Heart left ventricle (tissue), 16 donors: ENCODE measurements around the gene MADCAM1. TPM values are rescaled to one million over a fixed set of nuclear protein-coding genes. Genes with fewer than 3 reads are reported as not detected.

ENCODE experiments used
- ATAC-seq, 4 donors: fragments of 200-7000 bp; cut with Tn5 transposase; one replicate each; pipeline ENCODE4 v1.9.1; 2020 to 2022; ENCODE audit warnings: moderate library complexity in 4 of 4, mild to moderate bottlenecking in 3 of 4, moderate number of reproducible peaks in 1 of 4
- DNase-seq, 5 donors: peaks; one replicate each; pipeline ENCODE4 v3.0.0-alpha.2; 2020
- H3K27ac ChIP-seq, 12 donors: fragments of 200-600 bp; sonication (generic) in 4 of 12; one replicate each; pipeline versions ENCODE4 v1.5.0 to v1.8.0; 2016 to 2022; ENCODE audit warnings: mild to moderate bottlenecking in 2 of 12
- H3K27me3 ChIP-seq, 9 donors: fragments of 200-600 bp; sonication (generic) in 2 of 9; one replicate each; pipeline versions ENCODE4 v1.5.1 to v1.8.0; 2016 to 2022; ENCODE audit warnings: mild to moderate bottlenecking in 3 of 9
- H3K36me3 ChIP-seq, 9 donors: fragments of 200-600 bp; sonication (generic) in 2 of 9; one replicate each; pipeline versions ENCODE4 v1.5.0 to v1.8.0; 2018 to 2022; ENCODE audit warnings: mild to moderate bottlenecking in 2 of 9
- H3K4me1 ChIP-seq, 12 donors: fragments of 200-600 bp; sonication (generic) in 4 of 12; one replicate each; pipeline versions ENCODE4 v1.5.0 to v1.8.0; 2016 to 2022; ENCODE audit warnings: mild to moderate bottlenecking in 3 of 12
- H3K4me3 ChIP-seq, 12 donors: fragments of 200-600 bp; sonication (generic) in 4 of 12; one replicate each; pipeline versions ENCODE4 v1.5.0 to v1.8.0; 2017 to 2022; ENCODE audit warnings: mild to moderate bottlenecking in 9 of 12, moderate library complexity in 4 of 12
- H3K9me3 ChIP-seq, 12 donors: fragments of 200-600 bp; sonication (generic) in 4 of 12; one replicate each; pipeline versions ENCODE4 v1.5.0 to v1.8.0; 2016 to 2022; ENCODE audit warnings: mild to moderate bottlenecking in 1 of 12
- POLR2A ChIP-seq, 2 donors: fragments of 450-650 bp; IDR thresholded peaks; one replicate each; pipeline ENCODE4 v1.6.1; 2017; ENCODE audit warnings: antibody characterized with exemption in 2 of 2, mild to moderate bottlenecking in 2 of 2, moderate library complexity in 2 of 2
- WGBS, 4 donors: extraction: QIAGEN DNeasy Blood & Tissue Kit in 2 of 4; methylation state at CpG; one replicate each; pipeline versions ENCODE4 v1.1.5 to v1.1.7; 2013 to 2018; 5-methylcytosine and 5-hydroxymethylcytosine counted together
- intact Hi-C, 10 donors: fragments of 100-400 bp; cut with DNase I; formaldehyde crosslinking; loops; one replicate each; pipeline versions ENCODE4 v1.11.1 to v1.14.2; 2022
- polyA plus RNA-seq, 2 donors: library from polyadenylated mRNA; stranded (reverse); fragments of 200-250 nt; gene quantifications; one replicate each; pipeline ENCODE4 v1.2.3, GENCODE V29; 2013
- total RNA-seq, 9 donors: library from RNA; depleted of rRNA in 2 of 9; stranded (reverse); fragments of >200 nt in 2 of 9; fragmentation: NEBNext Ultra II Directional in 3 of 9; extraction: Animal tissue kit (Norgen Biotek cat#: 25700) in 3 of 9; gene quantifications; one replicate each; pipeline versions ENCODE4 v1.1.0 to v1.2.4, GENCODE V29; 2016 to 2023
- TF ChIP-seq, protein P1 (sequence below), 12 donors: fragments of 200-600 bp; sonication (generic) in 4 of 12; IDR thresholded peaks; one replicate each; pipeline versions ENCODE4 v1.5.0 to v1.8.0; 2018 to 2022; ENCODE audit warnings: antibody characterized with exemption in 12 of 12, mild to moderate bottlenecking in 5 of 12
- donor health status: ischemic (EF 13 %, LVEDD 7.1; RV severe dilation, severe dysfunction).
- donor health status: healthy with polysubstance abuse.
- donor health status: DM: no; HTN: yes; CAD: no.
- donor health status: DM: no; HTN: no; CAD: no.
- donor health status: ischemic (EF 25% LVEDD 6.9; RV normal size, moderate dysfunction).
- donor health status: ischemic (EF 25% LVEDD 5.7; RV mildly dilated, moderate dysfunction).
- donor health status: healthy.
- donor health status: DM: yes; HTN: yes; CAD: no.
- donor health status: ischemic (EF 35%, LVEDD 5.7; RV mildly dilated, moderate dysfunction).
- donor health status: nonischemic (EF 11% LVEDD 7.7; RV severe dilation, severe dysfunction).
- donor health status: DM: yes; HTN: yes; CAD: no.
- donor health status: PGD.
- donor health status: ischemic (EF 29% LVEDD 5.4; RV normal size, mild dysfunction).
- donor health status: nonischemic (EF 23%, LVEDD 6.1; RV moderate dilation, normal function).

The MADCAM1 gene
- total and polyA plus RNA-seq, 11 donors = 0.04 to 0.61 (median 0.36) TPM; not detected in 1

DNA sequence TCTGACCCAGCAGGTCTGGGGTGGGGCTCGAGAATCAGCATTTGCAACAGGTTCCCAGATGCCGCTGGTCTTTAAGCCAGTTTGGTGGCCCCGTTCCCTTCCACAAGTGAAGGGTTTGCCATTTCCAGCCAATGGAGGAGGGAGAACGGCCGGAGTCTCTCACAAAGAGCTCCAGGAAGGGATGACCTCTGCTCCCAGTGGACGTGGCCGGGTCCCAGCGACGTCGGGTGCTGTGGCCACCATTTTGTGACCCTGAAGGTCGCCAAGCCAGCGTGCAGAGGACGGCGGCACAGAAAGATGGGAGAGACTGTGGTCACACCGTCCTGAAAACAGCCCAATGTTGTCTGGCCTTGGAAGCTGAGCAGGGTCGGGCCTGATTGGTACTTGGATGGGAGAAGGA is 43.5 kb upstream of the MADCAM1 start:
- Histone ChIP-seq H3K27me3 (no peaks in the 10 kb centered on the region), H3K9me3 (no peaks in the 10 kb centered on the region), H3K4me3 (no peak overlapping the region), H3K27ac (no peak overlapping the region), H3K4me1 (peaks cover 0 to 8% (median 5%) of the 10 kb centered on the region in 12 donors), H3K36me3 (no peaks in the 10 kb centered on the region)
- intact Hi-C loops = no loop called here
- TF ChIP-seq, protein P1, sequence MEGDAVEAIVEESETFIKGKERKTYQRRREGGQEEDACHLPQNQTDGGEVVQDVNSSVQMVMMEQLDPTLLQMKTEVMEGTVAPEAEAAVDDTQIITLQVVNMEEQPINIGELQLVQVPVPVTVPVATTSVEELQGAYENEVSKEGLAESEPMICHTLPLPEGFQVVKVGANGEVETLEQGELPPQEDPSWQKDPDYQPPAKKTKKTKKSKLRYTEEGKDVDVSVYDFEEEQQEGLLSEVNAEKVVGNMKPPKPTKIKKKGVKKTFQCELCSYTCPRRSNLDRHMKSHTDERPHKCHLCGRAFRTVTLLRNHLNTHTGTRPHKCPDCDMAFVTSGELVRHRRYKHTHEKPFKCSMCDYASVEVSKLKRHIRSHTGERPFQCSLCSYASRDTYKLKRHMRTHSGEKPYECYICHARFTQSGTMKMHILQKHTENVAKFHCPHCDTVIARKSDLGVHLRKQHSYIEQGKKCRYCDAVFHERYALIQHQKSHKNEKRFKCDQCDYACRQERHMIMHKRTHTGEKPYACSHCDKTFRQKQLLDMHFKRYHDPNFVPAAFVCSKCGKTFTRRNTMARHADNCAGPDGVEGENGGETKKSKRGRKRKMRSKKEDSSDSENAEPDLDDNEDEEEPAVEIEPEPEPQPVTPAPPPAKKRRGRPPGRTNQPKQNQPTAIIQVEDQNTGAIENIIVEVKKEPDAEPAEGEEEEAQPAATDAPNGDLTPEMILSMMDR (IDR thresholded peaks at IDR 0.05) = no peak
- no peak for TF ChIP-seq POLR2A (IDR thresholded peaks at IDR 0.05)
- ATAC-seq (no peak), DNase-seq (no peak)
- 93 to 94% (median 94%) methylated on average over 13 to 16 of the region's 16 CpGs for WGBS, 4 donors

DNA sequence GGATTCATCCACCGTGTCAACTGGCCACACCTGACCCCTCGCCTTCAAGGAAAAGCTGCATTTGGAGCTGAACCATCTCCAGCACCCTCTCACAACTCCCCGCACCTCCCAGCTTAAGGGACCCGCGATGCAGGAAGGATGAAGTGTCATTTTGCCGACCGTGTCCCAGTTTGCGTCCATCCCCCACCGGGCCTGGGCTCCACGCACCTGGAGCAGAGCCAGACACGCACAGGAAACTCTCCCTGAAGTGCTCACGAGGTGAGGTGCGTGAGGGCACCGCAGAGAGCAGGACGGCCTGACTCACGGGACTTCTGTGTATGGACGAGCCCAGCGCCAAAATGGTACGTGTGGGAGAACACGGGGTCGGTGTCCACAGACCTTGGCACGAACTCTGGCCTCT is 42.7 kb upstream of the MADCAM1 start:
- no peak for DNase-seq
- no peak overlapping the region for H3K27ac ChIP-seq
- 89 to 95% (median 92%) methylated on average over 22 of the region's 22 CpGs for WGBS, 4 donors
- no peaks in the 10 kb centered on the region for H3K36me3 ChIP-seq
- no peaks in the 10 kb centered on the region for H3K9me3 ChIP-seq
- TF ChIP-seq, protein P1 (IDR thresholded peaks at IDR 0.05) = no peak
- no peak for TF ChIP-seq POLR2A (IDR thresholded peaks at IDR 0.05)
- no peaks in the 10 kb centered on the region for H3K27me3 ChIP-seq
- no peak for ATAC-seq
- H3K4me1 ChIP-seq = peaks cover 0 to under 1% (median 0%) of the 10 kb centered on the region in 12 donors
- no peak overlapping the region for H3K4me3 ChIP-seq
- intact Hi-C loops = no loop called here

DNA sequence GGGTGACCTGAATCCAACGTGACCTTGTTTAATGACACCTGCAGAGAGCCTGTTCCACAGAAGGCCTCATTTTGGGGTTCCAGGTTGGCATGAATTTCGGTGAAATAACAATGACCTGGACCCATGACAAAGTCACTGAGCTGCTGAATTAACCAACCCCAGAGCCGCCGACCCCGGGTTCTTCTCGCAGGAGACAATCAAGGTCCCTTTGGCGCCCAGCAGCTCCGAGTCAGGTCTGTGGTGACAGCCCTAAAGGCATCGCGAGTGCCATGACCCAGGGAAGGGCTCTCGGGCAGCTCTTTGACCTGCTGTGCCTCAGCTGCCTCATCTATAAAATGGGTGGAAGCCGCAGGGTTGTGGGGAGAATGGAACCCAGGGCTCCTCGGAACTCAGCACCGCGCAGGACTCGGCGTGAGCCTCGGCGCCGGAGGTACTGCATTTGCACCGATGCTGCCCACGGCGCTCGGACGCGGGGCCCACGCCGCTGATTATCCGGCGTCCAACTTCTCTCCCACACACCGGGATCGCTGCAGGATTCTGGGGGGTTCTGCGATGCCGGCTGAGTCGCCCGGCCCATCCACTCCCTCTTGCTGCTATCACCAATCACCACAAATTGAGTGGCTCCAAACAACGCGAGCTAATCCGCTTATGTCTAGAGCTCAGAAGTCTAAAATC is 41.1 kb upstream of the MADCAM1 start:
- Histone ChIP-seq H3K36me3 (no peaks in the 10 kb centered on the region), H3K4me1 (peaks cover 0 to 12% (median 0%) of the 10 kb centered on the region in 12 donors), H3K27ac (no peak overlapping the region), H3K9me3 (no peaks in the 10 kb centered on the region), H3K27me3 (peaks cover 0 to 7% (median 0%) of the 10 kb centered on the region in 9 donors), H3K4me3 (no peak overlapping the region)
- ATAC-seq (no peak), DNase-seq (no peak)
- 95 to 97% (median 96%) methylated on average over 38 to 39 of the region's 39 CpGs for WGBS, 4 donors
- intact Hi-C loops = no loop called here
- no peak for TF ChIP-seq POLR2A (IDR thresholded peaks at IDR 0.05)
- TF ChIP-seq, protein P1 (IDR thresholded peaks at IDR 0.05) = no peak

DNA sequence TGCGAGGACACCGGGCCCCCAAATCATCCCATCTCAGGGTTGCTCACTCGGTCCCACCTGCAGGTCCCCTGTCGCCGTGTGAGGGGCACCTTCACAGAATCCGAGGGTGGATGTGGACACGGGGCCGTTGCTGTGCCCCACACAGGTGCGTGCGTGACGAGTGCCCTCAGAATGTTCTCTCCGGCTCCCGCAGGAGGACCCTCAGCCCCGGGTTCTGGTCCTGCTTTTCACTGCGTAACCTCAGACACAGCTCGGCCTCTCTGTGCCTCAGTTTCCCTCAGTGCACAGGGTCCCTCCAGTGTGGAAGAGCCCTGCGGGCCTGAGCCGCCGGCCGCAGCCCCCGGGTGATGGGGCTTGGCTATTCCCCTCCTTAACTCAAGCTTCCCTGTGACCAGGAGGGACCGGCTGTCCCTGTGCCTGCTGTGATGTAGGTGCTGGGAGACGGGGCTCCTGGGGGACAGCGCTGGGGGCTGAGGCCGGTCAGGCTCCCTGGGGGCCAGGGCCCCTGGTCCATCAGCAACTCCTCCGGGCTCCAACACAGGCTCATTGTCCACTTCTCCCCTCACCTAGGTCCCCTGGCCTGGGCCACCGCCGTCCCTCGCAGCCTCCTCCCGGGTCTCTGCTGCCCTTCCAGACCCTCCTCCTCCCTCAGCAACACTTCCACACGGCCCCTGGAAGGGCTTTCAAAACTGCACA is 40.3 kb upstream of the MADCAM1 start:
- ATAC-seq = no peak
- no peak overlapping the region for H3K4me3 ChIP-seq
- no peaks in the 10 kb centered on the region for H3K36me3 ChIP-seq
- no peak overlapping the region for H3K27ac ChIP-seq
- no peak for TF ChIP-seq POLR2A (IDR thresholded peaks at IDR 0.05)
- TF ChIP-seq, protein P1 (IDR thresholded peaks at IDR 0.05) = no peak
- intact Hi-C loops = no loop called here
- 91 to 93% (median 92%) methylated on average over 24 to 31 of the region's 31 CpGs for WGBS, 4 donors
- H3K9me3 ChIP-seq = no peaks in the 10 kb centered on the region
- peak in 1 of 5 donors; percentile 14 for DNase-seq
- peaks cover 0 to 11% (median 0%) of the 10 kb centered on the region in 9 donors for H3K27me3 ChIP-seq
- peaks cover 0 to 13% (median under 1%) of the 10 kb centered on the region in 12 donors for H3K4me1 ChIP-seq
